Measurements from ENCODE around the gene CRIP1.

- TF ChIP-seq POLR2A (IDR thresholded peaks at IDR 0.05) (no peak), CTCF (IDR thresholded peaks at IDR 0.05) (peak in 1 of 6 experiments; percentile 11)
Measured at GRCh38 chr14:105532735-105533141, 46.1 kb downstream of the CRIP1 start.

All from esophagus squamous epithelium (tissue), 4 donors.